Upper lobe of left lung (tissue), 6 donors: ENCODE measurements around the gene GRHPR. TPM values are rescaled to one million over a fixed set of nuclear protein-coding genes. Genes with fewer than 3 reads are reported as not detected.
"Not testable (repeated sequence)": the region's sequence is repeated elsewhere in the genome, so short reads cannot be mapped to it uniquely, and the experiment has no call there.

ENCODE experiments used
- ATAC-seq, 2 donors: fragments of 200-7000 bp; cut with Tn5 transposase; one replicate each; pipeline ENCODE4 v1.9.1; 2022; ENCODE audit warnings: mild to moderate bottlenecking in 2 of 2, moderate library complexity in 2 of 2; ENCODE audit not compliant: low FRiP score in 2 of 2
- DNase-seq, 2 donors: peaks; one replicate each; pipeline ENCODE4 v3.0.0-alpha.2; 2019 to 2020
- H3K27ac ChIP-seq, 4 donors: fragments of 200-600 bp; sonication (generic); one replicate each; pipeline ENCODE4 v1.5.1; 2016 to 2019
- H3K27me3 ChIP-seq, 4 donors: fragments of 200-600 bp; sonication (generic); one replicate each; pipeline ENCODE4 v1.5.1; 2017 to 2019
- H3K36me3 ChIP-seq, 4 donors: fragments of 200-600 bp; sonication (generic); one replicate each; pipeline ENCODE4 v1.5.1; 2016 to 2019
- H3K4me1 ChIP-seq, 4 donors: fragments of 200-600 bp; sonication (generic); one replicate each; pipeline ENCODE4 v1.5.1; 2018 to 2019
- H3K4me3 ChIP-seq, 4 donors: fragments of 200-600 bp; sonication (generic); one replicate each; pipeline ENCODE4 v1.5.1; 2017 to 2019; ENCODE audit warnings: mild to moderate bottlenecking in 2 of 4, moderate library complexity in 1 of 4
- H3K9me3 ChIP-seq, 4 donors: fragments of 200-600 bp; sonication (generic); one replicate each; pipeline ENCODE4 v1.5.1; 2018 to 2019
- EP300 ChIP-seq, 4 donors: sonication (generic); formaldehyde crosslinking; IDR thresholded peaks; one replicate each; pipeline ENCODE4 v1.5.1; 2017; ENCODE audit warnings: antibody characterized with exemption in 4 of 4, control low read depth in 2 of 4
- POLR2A ChIP-seq, 4 donors: fragments of 450-650 bp; IDR thresholded peaks; one replicate each; pipeline ENCODE4 v1.5.1; 2016 to 2017; ENCODE audit warnings: antibody characterized with exemption in 4 of 4, mild to moderate bottlenecking in 2 of 4
- POLR2AphosphoS5 ChIP-seq, 2 donors: sonication (generic); formaldehyde crosslinking; IDR thresholded peaks; one replicate each; pipeline ENCODE4 v1.5.1; 2017; ENCODE audit warnings: antibody characterized with exemption in 2 of 2
- WGBS, 2 donors: methylation state at CpG; one replicate each; pipeline ENCODE4 v1.1.5; 2017 to 2018; 5-methylcytosine and 5-hydroxymethylcytosine counted together
- total RNA-seq, 6 donors: library from RNA; depleted of rRNA in 4 of 6; stranded (reverse); fragments of >200 nt in 4 of 6; gene quantifications; one replicate each; pipeline versions ENCODE4 v1.1.0 to v1.2.1, GENCODE V29; 2016 to 2021
- TF ChIP-seq, protein P1 (sequence below), 6 experiments: fragments of 450-650 bp in 4 of 6; fragments of 200-600 bp in 2 of 6; sonication (generic) in 2 of 6; IDR thresholded peaks; one replicate each; pipeline ENCODE4 v1.5.1; 2016 to 2019; ENCODE audit warnings: antibody characterized with exemption in 6 of 6
- donor health status: DM: no; HTN: no; CAD: no; lungs with moderate emphysema.
- donor health status: DM: no; HTN: yes; CAD: no; lungs with severe emphysema.

Gene GRHPR
- total RNA-seq, 6 donors from 2014 or later = 68.2 to 97.6 (median 81.3) TPM

DNA sequence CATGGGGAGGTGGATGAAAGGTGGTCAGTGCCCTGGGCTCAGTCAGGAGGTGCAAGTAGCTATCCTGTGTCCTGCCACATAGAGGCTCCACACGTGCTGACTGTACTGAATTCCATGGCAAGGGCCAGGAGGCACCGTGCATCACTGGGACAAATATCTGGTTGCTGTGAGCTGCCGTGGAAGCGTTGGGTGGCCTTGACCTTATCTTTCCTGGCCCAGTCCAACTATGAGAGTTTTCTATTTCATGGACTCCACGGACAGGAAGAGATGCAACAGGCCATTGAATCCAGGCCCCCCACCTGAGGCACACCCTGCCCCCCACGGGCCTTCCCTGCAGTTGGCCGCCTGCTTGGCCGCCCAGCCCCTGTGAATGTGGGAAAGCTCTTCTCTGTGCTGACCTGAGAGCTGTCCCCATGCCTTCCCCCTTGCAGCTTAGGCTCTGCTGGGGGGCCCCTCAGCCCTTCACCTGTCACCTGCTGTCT lies 1.7 kb downstream of the GRHPR start:
- peaks cover 0 to 38% (median 28%) of the 10 kb centered on the region in 4 donors for H3K36me3 ChIP-seq
- no peaks in the 10 kb centered on the region for H3K9me3 ChIP-seq
- DNase-seq = peak in 1 of 2 donors; percentile 50
- 86 to 92% methylated on average over 4 to 8 of the region's 8 CpGs for WGBS, 2 donors
- no peak for ATAC-seq
- H3K4me1 ChIP-seq = peaks cover 21 to 33% (median 23%) of the 10 kb centered on the region in 4 donors
- H3K27me3 ChIP-seq = no peaks in the 10 kb centered on the region
- TF ChIP-seq POLR2AphosphoS5 (IDR thresholded peaks at IDR 0.05) = no peak
- TF ChIP-seq POLR2A (IDR thresholded peaks at IDR 0.05) = no peak
- no peak for TF ChIP-seq EP300 (IDR thresholded peaks at IDR 0.05)
- TF ChIP-seq, protein P1, sequence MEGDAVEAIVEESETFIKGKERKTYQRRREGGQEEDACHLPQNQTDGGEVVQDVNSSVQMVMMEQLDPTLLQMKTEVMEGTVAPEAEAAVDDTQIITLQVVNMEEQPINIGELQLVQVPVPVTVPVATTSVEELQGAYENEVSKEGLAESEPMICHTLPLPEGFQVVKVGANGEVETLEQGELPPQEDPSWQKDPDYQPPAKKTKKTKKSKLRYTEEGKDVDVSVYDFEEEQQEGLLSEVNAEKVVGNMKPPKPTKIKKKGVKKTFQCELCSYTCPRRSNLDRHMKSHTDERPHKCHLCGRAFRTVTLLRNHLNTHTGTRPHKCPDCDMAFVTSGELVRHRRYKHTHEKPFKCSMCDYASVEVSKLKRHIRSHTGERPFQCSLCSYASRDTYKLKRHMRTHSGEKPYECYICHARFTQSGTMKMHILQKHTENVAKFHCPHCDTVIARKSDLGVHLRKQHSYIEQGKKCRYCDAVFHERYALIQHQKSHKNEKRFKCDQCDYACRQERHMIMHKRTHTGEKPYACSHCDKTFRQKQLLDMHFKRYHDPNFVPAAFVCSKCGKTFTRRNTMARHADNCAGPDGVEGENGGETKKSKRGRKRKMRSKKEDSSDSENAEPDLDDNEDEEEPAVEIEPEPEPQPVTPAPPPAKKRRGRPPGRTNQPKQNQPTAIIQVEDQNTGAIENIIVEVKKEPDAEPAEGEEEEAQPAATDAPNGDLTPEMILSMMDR (IDR thresholded peaks at IDR 0.05) = no peak
- no peak overlapping the region for H3K27ac ChIP-seq
- H3K4me3 ChIP-seq = no peak overlapping the region

DNA sequence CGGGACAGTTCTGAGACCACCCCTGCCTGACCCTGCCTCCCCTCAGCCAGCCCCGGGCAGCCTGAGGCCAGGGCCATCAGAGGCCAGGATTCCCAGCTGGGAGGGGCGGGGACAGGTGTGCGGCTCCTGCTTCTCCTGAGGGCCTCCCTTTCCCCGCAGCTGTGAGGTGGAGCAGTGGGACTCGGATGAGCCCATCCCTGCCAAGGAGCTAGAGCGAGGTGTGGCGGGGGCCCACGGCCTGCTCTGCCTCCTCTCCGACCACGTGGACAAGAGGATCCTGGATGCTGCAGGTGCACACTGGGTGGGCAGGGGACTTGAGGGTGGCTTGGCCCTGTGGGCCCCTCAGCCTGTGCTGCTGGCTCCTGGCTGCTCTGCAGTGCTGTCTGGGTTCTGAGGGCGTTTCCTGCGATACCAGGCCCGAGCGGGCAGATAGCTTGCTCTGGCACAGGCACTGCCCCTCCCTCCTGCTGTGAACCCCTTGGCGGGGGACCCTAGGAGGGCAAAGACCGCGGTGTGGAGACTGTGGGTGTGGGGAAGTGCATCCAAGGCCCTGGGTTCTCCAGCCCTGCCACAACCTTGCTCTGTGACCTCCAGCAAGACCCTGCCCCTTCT lies 2.3 kb downstream of the GRHPR start:
- no peaks in the 10 kb centered on the region for H3K27me3 ChIP-seq
- H3K4me1 ChIP-seq = peaks cover 21 to 33% (median 23%) of the 10 kb centered on the region in 4 donors
- TF ChIP-seq EP300 (IDR thresholded peaks at IDR 0.05) (no peak), POLR2A (IDR thresholded peaks at IDR 0.05) (no peak), POLR2AphosphoS5 (IDR thresholded peaks at IDR 0.05) (no peak)
- DNase-seq (peak in 1 of 2 donors; percentile 67), ATAC-seq (no peak)
- WGBS, 2 donors = 93 to 100% methylated on average over 1 to 18 of the region's 18 CpGs
- no peak overlapping the region for H3K4me3 ChIP-seq
- no peaks in the 10 kb centered on the region for H3K9me3 ChIP-seq
- H3K27ac ChIP-seq = no peak overlapping the region
- H3K36me3 ChIP-seq = peaks cover 0 to 44% (median 31%) of the 10 kb centered on the region in 4 donors

DNA sequence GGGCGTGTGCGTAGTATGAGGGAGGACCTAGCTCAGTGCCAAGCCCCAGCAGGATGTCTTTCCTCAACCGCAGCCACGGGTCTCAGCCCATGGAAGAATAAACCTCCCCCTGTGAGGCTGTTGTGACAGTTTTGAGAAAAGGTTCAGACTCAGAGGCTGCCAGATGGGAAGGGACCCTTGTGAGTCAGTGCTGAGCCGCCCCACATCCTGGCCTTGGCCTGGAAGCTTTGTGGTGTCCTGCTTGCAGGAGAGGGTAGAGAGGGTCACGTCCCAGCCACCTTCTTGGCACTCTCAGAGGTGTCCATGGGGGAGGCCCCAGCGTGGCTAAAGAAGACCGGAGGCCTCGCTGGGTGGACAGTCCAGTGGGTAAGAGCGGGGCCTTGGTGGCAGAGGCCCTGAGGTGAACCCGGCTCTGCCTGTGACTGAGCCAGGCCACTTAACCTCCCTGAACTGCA lies 2.8 kb downstream of the GRHPR start:
- DNase-seq (no peak), ATAC-seq (no peak)
- Histone ChIP-seq H3K27ac (peak overlapping the region in 1 of 4 donors; percentile 30), H3K36me3 (peaks cover 0 to 49% (median 34%) of the 10 kb centered on the region in 4 donors), H3K4me1 (peaks cover 21 to 33% (median 23%) of the 10 kb centered on the region in 4 donors), H3K27me3 (no peaks in the 10 kb centered on the region), H3K4me3 (no peak overlapping the region), H3K9me3 (no peaks in the 10 kb centered on the region)
- 80 to 88% methylated on average over 10 to 11 of the region's 11 CpGs for WGBS, 2 donors
- no peak for TF ChIP-seq POLR2A (IDR thresholded peaks at IDR 0.05)

DNA sequence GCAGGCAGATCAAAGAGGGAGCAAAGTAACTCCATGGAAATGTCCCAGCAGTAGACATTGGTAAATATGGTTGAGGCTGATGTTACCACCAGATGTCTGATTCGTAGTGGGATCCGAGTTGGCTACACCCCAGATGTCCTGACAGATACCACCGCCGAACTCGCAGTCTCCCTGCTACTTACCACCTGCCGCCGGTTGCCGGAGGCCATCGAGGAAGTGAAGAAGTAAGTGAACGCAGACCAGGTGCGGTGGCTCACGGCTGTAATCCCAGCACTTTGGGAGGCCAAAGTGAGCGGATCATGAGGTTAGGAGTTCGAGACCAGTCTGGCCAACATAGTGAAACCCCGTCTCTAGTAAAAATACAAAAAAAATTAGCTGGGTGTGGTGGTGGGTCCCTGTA lies 3.9 kb downstream of the GRHPR start:
- H3K36me3 ChIP-seq = peaks cover 0 to 60% (median 39%) of the 10 kb centered on the region in 4 donors
- DNase-seq, H3K27me3 ChIP-seq, H3K9me3 ChIP-seq, H3K4me3 ChIP-seq, ATAC-seq, H3K27ac ChIP-seq: not testable (repeated sequence)
- 97 to 98% methylated on average over 15 of the region's 15 CpGs for WGBS, 2 donors
- peaks cover 21 to 33% (median 23%) of the 10 kb centered on the region in 4 donors for H3K4me1 ChIP-seq

DNA sequence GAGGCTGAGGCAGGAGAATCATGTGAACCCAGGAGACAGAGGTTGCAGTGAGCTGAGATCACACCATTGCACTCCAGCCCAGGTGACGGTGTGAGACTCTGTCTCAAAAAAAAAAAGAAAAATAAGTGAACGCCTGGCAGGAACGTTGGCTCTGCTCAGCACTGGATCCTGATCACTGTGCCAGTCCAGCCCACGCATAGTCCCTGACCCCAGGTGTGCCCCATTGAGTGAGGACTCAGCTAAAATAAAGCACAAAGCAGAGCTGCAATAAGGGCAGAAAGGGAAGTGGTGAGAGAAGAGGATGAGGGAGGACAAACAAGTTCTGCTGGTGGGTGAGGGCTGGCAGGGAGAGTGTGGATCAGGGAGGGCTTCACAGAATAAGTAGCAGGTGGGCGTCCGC lies 4.3 kb downstream of the GRHPR start:
- Histone ChIP-seq H3K27ac (no peak overlapping the region), H3K36me3 (peaks cover 0 to 64% (median 41%) of the 10 kb centered on the region in 4 donors), H3K4me3 (no peak overlapping the region), H3K27me3 (no peaks in the 10 kb centered on the region), H3K9me3 (no peaks in the 10 kb centered on the region), H3K4me1 (peaks cover 20 to 31% (median 22%) of the 10 kb centered on the region in 4 donors)
- no peak for DNase-seq
- ATAC-seq = no peak
- TF ChIP-seq EP300 (IDR thresholded peaks at IDR 0.05) = no peak
- no peak for TF ChIP-seq POLR2A (IDR thresholded peaks at IDR 0.05)
- no peak for TF ChIP-seq POLR2AphosphoS5 (IDR thresholded peaks at IDR 0.05)
- TF ChIP-seq, protein P1 (IDR thresholded peaks at IDR 0.05) = no peak
- WGBS, 2 donors = 87 to 88% methylated on average over 6 of the region's 6 CpGs

DNA sequence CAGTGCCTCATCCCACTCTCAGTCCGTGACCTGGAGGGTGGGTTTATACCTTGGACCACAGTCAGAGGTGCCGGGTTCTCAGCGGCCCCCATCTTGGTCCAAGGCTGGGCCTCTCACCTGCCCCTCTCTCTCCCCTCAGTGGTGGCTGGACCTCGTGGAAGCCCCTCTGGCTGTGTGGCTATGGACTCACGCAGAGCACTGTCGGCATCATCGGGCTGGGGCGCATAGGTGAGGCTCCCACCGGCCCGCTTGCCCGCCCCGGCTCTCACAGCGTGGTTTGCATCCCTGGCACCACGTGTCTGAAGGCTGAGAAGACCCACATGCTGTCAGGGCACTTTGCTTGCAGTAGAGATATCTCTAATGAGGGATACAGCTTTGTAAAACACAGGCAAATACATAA lies 5.8 kb downstream of the GRHPR start:
- peak in 1 of 2 donors; percentile 63 for DNase-seq
- no peak for ATAC-seq
- Histone ChIP-seq H3K27ac (no peak overlapping the region), H3K36me3 (peaks cover 0 to 77% (median 43%) of the 10 kb centered on the region in 4 donors), H3K9me3 (no peaks in the 10 kb centered on the region), H3K4me1 (peaks cover 17 to 22% (median 20%) of the 10 kb centered on the region in 4 donors), H3K27me3 (no peaks in the 10 kb centered on the region), H3K4me3 (no peak overlapping the region)
- TF ChIP-seq EP300 (IDR thresholded peaks at IDR 0.05) (no peak), POLR2AphosphoS5 (IDR thresholded peaks at IDR 0.05) (no peak), POLR2A (IDR thresholded peaks at IDR 0.05) (no peak)
- TF ChIP-seq, protein P1 (IDR thresholded peaks at IDR 0.05) = no peak
- WGBS, 2 donors = 94 to 95% methylated on average over 8 to 14 of the region's 14 CpGs
